ENCODE measurements around the gene SPATA6L.

Gene SPATA6L

GRCh38 chr9:4670591-4670990 lies 4.3 kb upstream of the SPATA6L start:
- Histone ChIP-seq H3K4me3 (ENCODE audit: low read length, poor library complexity, severe bottlenecking) (no peak overlapping the region), H3K9me2 (replicated peaks; ENCODE audit: low read depth, low read length) (no peaks in the 10 kb centered on the region), H3K4me1 (ENCODE audit: insufficient read depth, low read length, poor library complexity, severe bottlenecking) (peaks cover 12% of the 10 kb centered on the region), H3K27me3 (ENCODE audit: insufficient read depth, low read length, poor library complexity, severe bottlenecking) (peaks cover 13% of the 10 kb centered on the region), H2AFZ (ENCODE audit: low read length) (no peak overlapping the region), H3K36me3 (ENCODE audit: insufficient read depth, low read length) (no peaks in the 10 kb centered on the region), H3F3A (ENCODE audit: low read depth) (no peaks in the 10 kb centered on the region), H3K79me2 (ENCODE audit: insufficient read depth, low read length) (no peaks in the 10 kb centered on the region), H3K9ac (ENCODE audit: low read depth, low read length, poor library complexity, severe bottlenecking) (no peak overlapping the region), H4K20me1 (ENCODE audit: insufficient read depth, low read length, poor library complexity, severe bottlenecking) (no peaks in the 10 kb centered on the region), H3K9me3 (ENCODE audit: insufficient read depth, low read depth, low read length) (no peaks in the 10 kb centered on the region), H3K4me2 (ENCODE audit: low read depth, low read length, poor library complexity, severe bottlenecking) (no peak overlapping the region)
- TF ChIP-seq CTCF (conservative IDR thresholded peaks at IDR 0.05; ENCODE audit: low read length) (no peak), EZH2phosphoT487 (IDR thresholded peaks at IDR 0.05; ENCODE audit: borderline replicate concordance) (no peak)

DNA sequence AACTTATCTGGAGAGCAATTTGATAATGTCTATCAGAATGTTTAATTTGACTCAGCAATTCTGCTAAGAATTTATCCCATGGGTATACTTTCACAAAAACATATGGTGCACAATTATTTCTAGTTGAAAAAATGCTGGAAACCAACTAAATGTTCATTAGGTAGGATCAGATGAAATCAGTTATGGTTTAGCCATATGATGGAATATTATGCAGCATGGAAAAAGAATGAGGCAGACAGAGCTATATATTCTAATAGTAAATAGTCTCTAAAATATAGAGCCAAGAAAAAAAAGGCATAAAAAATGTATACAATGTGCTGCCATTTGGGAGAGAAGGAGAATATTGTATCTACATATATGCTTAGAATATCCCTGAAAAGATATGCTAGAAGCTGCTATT lies 3.6 kb upstream of the SPATA6L start:
- H3K9me3 ChIP-seq (ENCODE audit: insufficient read depth, low read depth, low read length): no peaks in the 10 kb centered on the region
- H3K4me1 ChIP-seq (ENCODE audit: insufficient read depth, low read length, poor library complexity, severe bottlenecking): peaks cover 12% of the 10 kb centered on the region
- H3K9me2 ChIP-seq (replicated peaks; ENCODE audit: low read depth, low read length): no peaks in the 10 kb centered on the region
- H3K27me3 ChIP-seq (ENCODE audit: insufficient read depth, low read length, poor library complexity, severe bottlenecking): peaks cover 14% of the 10 kb centered on the region
- TF ChIP-seq CTCF (conservative IDR thresholded peaks at IDR 0.05; ENCODE audit: low read length) (no peak), EZH2phosphoT487 (IDR thresholded peaks at IDR 0.05; ENCODE audit: borderline replicate concordance) (no peak)
- H4K20me1 ChIP-seq (ENCODE audit: insufficient read depth, low read length, poor library complexity, severe bottlenecking): no peaks in the 10 kb centered on the region
- H2AFZ ChIP-seq (ENCODE audit: low read length): no peak overlapping the region
- H3K36me3 ChIP-seq (ENCODE audit: insufficient read depth, low read length): no peaks in the 10 kb centered on the region
- H3K79me2 ChIP-seq (ENCODE audit: insufficient read depth, low read length): no peaks in the 10 kb centered on the region
- H3F3A ChIP-seq (ENCODE audit: low read depth): peaks cover 2% of the 10 kb centered on the region; the same call in 1 of the 2 replicates
- no peak overlapping the region for H3K4me2 ChIP-seq (ENCODE audit: low read depth, low read length, poor library complexity, severe bottlenecking)
- no peak overlapping the region for H3K4me3 ChIP-seq (ENCODE audit: low read length, poor library complexity, severe bottlenecking)
- no peak overlapping the region for H3K9ac ChIP-seq (ENCODE audit: low read depth, low read length, poor library complexity, severe bottlenecking)

GRCh38 chr9:4668604-4669003 lies 2.3 kb upstream of the SPATA6L start:
- Histone ChIP-seq H3K4me3 (ENCODE audit: low read length, poor library complexity, severe bottlenecking) (no peak overlapping the region), H3K79me2 (ENCODE audit: insufficient read depth, low read length) (no peaks in the 10 kb centered on the region), H3K9me3 (ENCODE audit: insufficient read depth, low read depth, low read length) (no peaks in the 10 kb centered on the region), H3K36me3 (ENCODE audit: insufficient read depth, low read length) (no peaks in the 10 kb centered on the region), H3F3A (ENCODE audit: low read depth) (peaks cover 6% of the 10 kb centered on the region; the same call in 1 of the 2 replicates), H2AFZ (ENCODE audit: low read length) (no peak overlapping the region), H3K27me3 (ENCODE audit: insufficient read depth, low read length, poor library complexity, severe bottlenecking) (peaks cover 14% of the 10 kb centered on the region), H3K4me1 (ENCODE audit: insufficient read depth, low read length, poor library complexity, severe bottlenecking) (peaks cover 18% of the 10 kb centered on the region), H4K20me1 (ENCODE audit: insufficient read depth, low read length, poor library complexity, severe bottlenecking) (no peaks in the 10 kb centered on the region), H3K9ac (ENCODE audit: low read depth, low read length, poor library complexity, severe bottlenecking) (no peak overlapping the region), H3K4me2 (ENCODE audit: low read depth, low read length, poor library complexity, severe bottlenecking) (no peak overlapping the region), H3K9me2 (replicated peaks; ENCODE audit: low read depth, low read length) (no peaks in the 10 kb centered on the region)
- TF ChIP-seq EZH2phosphoT487 (IDR thresholded peaks at IDR 0.05; ENCODE audit: borderline replicate concordance) (no peak), CTCF (conservative IDR thresholded peaks at IDR 0.05; ENCODE audit: low read length) (no peak)

Data from Loucy (cell line).